Astrocyte of the cerebellum (primary cell): ENCODE results near the gene CXCL8.

Experiments used
- DNase-seq: peaks from one replicate; pipeline ENCODE4 v3.0.0-alpha.2; 2011; ENCODE audit warnings: low read depth
- H3K4me3 ChIP-seq: 2 replicates; pipeline ENCODE4 v1.5.1; 2011; ENCODE audit warnings: mild to moderate bottlenecking, low read depth, low read length, moderate library complexity
- CTCF ChIP-seq: IDR thresholded peaks from 2 replicates; pipeline ENCODE4 v1.5.1; 2012; ENCODE audit warnings: low read length, low read depth, moderate library complexity, mild to moderate bottlenecking; ENCODE audit errors: missing control alignments
- in situ Hi-C: cut with HindIII; loops from 2 replicates; pipeline ENCODE4 v1.10.0; 2017; ENCODE audit warnings: low sequenced_read_pairs

Gene CXCL8

GRCh38 chr4:73723023-73723422, 17.3 kb upstream of the CXCL8 start:
- no peak for DNase-seq
- TF ChIP-seq CTCF: no peak
- H3K4me3 ChIP-seq: no peak overlapping the region
- in situ Hi-C loops: no loop called here

- no peak overlapping the region for H3K4me3 ChIP-seq
- no peak for TF ChIP-seq CTCF
- no peak for DNase-seq
- in situ Hi-C loops: no loop called here
Observed at GRCh38 chr4:73723928-73724327, 16.4 kb upstream of the CXCL8 start.

GRCh38 chr4:73725510-73725909, 14.9 kb upstream of the CXCL8 start:
- H3K4me3 ChIP-seq: no peak overlapping the region
- in situ Hi-C loops: no loop called here
- no peak for TF ChIP-seq CTCF
- DNase-seq: no peak

- in situ Hi-C loops: no loop called here
- peak; percentile 86 for DNase-seq
- TF ChIP-seq CTCF: no peak
- no peak overlapping the region for H3K4me3 ChIP-seq
Observed at GRCh38 chr4:73725985-73726384, 14.4 kb upstream of the CXCL8 start.

GRCh38 chr4:73727685-73728084, 12.7 kb upstream of the CXCL8 start:
- no peak for DNase-seq
- TF ChIP-seq CTCF: no peak
- no peak overlapping the region for H3K4me3 ChIP-seq
- in situ Hi-C loops: no loop called here

- TF ChIP-seq CTCF: no peak
- no peak for DNase-seq
- no peak overlapping the region for H3K4me3 ChIP-seq
- in situ Hi-C loops: no loop called here
Observed at GRCh38 chr4:73728091-73728741, 12.2 kb upstream of the CXCL8 start.

- peak; percentile 92 for TF ChIP-seq CTCF
- peak; percentile 72 for DNase-seq
- in situ Hi-C loops: no loop called here
- H3K4me3 ChIP-seq: no peak overlapping the region
Observed at GRCh38 chr4:73729534-73730165, 10.7 kb upstream of the CXCL8 start.
